Measurements from ENCODE around the gene CDK6.

GRCh38 chr7:92781117-92781720 lies 55.2 kb downstream of the CDK6 start:
- TF ChIP-seq TARDBP (IDR thresholded peaks at IDR 0.05), result no peak
- TF ChIP-seq SUZ12 (IDR thresholded peaks at IDR 0.05), result no peak
- no peak for TF ChIP-seq SP1 (IDR thresholded peaks at IDR 0.05)
- no peak for TF ChIP-seq CTBP1 (IDR thresholded peaks at IDR 0.05; ENCODE audit: borderline replicate concordance)
- no peak for TF ChIP-seq BHLHE40 (IDR thresholded peaks at IDR 0.05; ENCODE audit: borderline replicate concordance)
- TF ChIP-seq LEF1 (IDR thresholded peaks at IDR 0.05; ENCODE audit: borderline replicate concordance), result no peak
- TF ChIP-seq FOXA1 (IDR thresholded peaks at IDR 0.05), result no peak
- TF ChIP-seq ZNF384 (IDR thresholded peaks at IDR 0.05), result no peak
- no peak for TF ChIP-seq NFRKB (IDR thresholded peaks at IDR 0.05)
- TF ChIP-seq PKNOX1 (IDR thresholded peaks at IDR 0.05), result no peak
- no peak for TF ChIP-seq FOXK2 (IDR thresholded peaks at IDR 0.05)
- no peak for TF ChIP-seq ELF4 (IDR thresholded peaks at IDR 0.05)
- no peak for TF ChIP-seq FOXM1 (IDR thresholded peaks at IDR 0.05; ENCODE audit: borderline replicate concordance)
